GM18502 (cell line): ENCODE data around the gene ARHGAP19.

Experiments
- ATAC-seq: cut with Tn5 transposase; IDR thresholded peaks from one replicate; pipeline ENCODE4 v1.9.1; 2021; ENCODE audit warnings: mild to moderate bottlenecking; ENCODE audit not compliant: unreplicated experiment, poor library complexity

The ARHGAP19 gene

GRCh38 chr10:97174276-97174775 is 118.1 kb downstream of the ARHGAP19 start:
- no peak for ATAC-seq

- ATAC-seq = no peak
Measured at GRCh38 chr10:97173036-97173435, 119.4 kb downstream of the ARHGAP19 start.
